ENCODE results near the gene RAG1.

DNA sequence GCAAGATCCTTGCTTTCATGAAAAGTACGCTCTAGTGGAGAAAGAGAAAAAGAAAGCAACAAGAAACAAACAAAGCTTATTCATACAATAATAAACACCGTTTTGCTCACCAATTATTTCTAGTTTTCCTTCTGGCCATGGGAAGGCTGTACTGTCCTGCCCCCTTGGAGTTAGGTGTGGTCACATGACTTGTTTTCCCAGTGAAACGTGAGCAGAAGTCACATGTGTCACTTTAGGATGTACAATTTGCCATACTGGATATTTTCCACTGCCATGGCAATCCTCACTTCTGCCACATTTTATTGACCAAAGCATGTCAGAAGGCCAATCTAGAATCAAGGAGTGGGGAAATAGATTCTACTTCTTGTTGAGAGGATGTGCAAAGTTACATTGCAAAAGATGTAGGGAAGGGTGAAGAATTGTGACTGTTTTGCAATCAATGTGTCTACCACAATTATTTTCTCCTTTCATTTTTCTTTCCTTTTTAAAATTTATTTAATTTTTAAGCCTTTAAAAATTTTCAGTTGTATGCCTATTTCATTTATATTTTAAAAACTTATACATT, 33.4 kb upstream of the RAG1 start:
- TF ChIP-seq, protein P1, sequence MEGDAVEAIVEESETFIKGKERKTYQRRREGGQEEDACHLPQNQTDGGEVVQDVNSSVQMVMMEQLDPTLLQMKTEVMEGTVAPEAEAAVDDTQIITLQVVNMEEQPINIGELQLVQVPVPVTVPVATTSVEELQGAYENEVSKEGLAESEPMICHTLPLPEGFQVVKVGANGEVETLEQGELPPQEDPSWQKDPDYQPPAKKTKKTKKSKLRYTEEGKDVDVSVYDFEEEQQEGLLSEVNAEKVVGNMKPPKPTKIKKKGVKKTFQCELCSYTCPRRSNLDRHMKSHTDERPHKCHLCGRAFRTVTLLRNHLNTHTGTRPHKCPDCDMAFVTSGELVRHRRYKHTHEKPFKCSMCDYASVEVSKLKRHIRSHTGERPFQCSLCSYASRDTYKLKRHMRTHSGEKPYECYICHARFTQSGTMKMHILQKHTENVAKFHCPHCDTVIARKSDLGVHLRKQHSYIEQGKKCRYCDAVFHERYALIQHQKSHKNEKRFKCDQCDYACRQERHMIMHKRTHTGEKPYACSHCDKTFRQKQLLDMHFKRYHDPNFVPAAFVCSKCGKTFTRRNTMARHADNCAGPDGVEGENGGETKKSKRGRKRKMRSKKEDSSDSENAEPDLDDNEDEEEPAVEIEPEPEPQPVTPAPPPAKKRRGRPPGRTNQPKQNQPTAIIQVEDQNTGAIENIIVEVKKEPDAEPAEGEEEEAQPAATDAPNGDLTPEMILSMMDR (IDR thresholded peaks at IDR 0.05), result no peak
- no peak for TF ChIP-seq POLR2A (IDR thresholded peaks at IDR 0.05)

Measured in uterus (tissue), 2 donors.